Astrocyte (in vitro differentiated cells and primary cell): ENCODE data around the gene GNAT1.

Experiments
- CTCF ChIP-seq: IDR thresholded peaks from 2 replicates; pipeline ENCODE4 v1.5.1; 2011; ENCODE audit warnings: low read depth, mild to moderate bottlenecking, inconsistent platforms, low read length, moderate library complexity; ENCODE audit not compliant: insufficient read depth
- EZH2 ChIP-seq: IDR thresholded peaks from 2 replicates; pipeline ENCODE4 v1.6.1; 2012; ENCODE audit warnings: mild to moderate bottlenecking, low read length, inconsistent platforms; ENCODE audit not compliant: insufficient read depth

GRCh38 chr3:50243543-50243895 lies 52.1 kb downstream of the GNAT1 start:
- TF ChIP-seq EZH2: no peak
- TF ChIP-seq CTCF: no peak
